A673 (cell line): Measurements from ENCODE around the gene ENTPD5.

Source experiments
- EZH2 ChIP-seq: fragments of 200-600 bp; sonication (generic); IDR thresholded peaks from 2 replicates; pipeline ENCODE4 v1.6.1; 2017; ENCODE audit warnings: borderline replicate concordance, low read depth, mild to moderate bottlenecking, mixed read lengths, antibody characterized with exemption, low read length; ENCODE audit not compliant: poor library complexity, severe bottlenecking
- TF ChIP-seq, protein P1 (sequence below): fragments of 300-800, 200-600 bp; sonication (generic); conservative IDR thresholded peaks from 2 replicates; pipeline ENCODE4 v1.5.1; 2017; ENCODE audit warnings: low read depth, mild to moderate bottlenecking, antibody characterized with exemption, low read length, moderate library complexity, mixed read lengths

DNA sequence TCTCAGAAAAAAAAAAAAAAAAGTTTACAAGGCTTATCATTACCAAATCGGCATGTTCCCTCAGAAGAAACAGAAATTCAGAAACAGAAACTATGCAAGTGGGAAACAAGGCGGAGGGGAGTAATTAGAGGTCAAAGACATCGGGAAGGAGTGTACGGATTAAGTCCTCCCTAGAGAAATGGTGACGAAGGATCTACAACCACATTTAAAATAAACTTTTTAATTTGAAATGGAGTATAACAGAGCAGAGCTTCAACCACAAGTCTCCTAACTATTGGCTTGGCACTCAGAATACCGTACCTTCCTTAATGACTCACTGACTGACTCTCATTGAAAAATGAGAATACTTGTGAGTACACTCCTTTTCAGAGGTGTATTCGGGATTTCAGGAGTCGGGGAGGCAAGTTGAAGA is 908 bp downstream of the ENTPD5 start:
- TF ChIP-seq, protein P1, sequence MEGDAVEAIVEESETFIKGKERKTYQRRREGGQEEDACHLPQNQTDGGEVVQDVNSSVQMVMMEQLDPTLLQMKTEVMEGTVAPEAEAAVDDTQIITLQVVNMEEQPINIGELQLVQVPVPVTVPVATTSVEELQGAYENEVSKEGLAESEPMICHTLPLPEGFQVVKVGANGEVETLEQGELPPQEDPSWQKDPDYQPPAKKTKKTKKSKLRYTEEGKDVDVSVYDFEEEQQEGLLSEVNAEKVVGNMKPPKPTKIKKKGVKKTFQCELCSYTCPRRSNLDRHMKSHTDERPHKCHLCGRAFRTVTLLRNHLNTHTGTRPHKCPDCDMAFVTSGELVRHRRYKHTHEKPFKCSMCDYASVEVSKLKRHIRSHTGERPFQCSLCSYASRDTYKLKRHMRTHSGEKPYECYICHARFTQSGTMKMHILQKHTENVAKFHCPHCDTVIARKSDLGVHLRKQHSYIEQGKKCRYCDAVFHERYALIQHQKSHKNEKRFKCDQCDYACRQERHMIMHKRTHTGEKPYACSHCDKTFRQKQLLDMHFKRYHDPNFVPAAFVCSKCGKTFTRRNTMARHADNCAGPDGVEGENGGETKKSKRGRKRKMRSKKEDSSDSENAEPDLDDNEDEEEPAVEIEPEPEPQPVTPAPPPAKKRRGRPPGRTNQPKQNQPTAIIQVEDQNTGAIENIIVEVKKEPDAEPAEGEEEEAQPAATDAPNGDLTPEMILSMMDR = no peak
- no peak for TF ChIP-seq EZH2
